ENCODE measurements around the gene B3GNT2.

- TF ChIP-seq CTCF (conservative IDR thresholded peaks at IDR 0.05; ENCODE audit: low read depth in 2 of 2) = no peak
- TF ChIP-seq EZH2 (IDR thresholded peaks at IDR 0.05; ENCODE audit: low read depth, unreplicated experiment) = no peak
- TF ChIP-seq POLR2AphosphoS5 (IDR thresholded peaks at IDR 0.05; ENCODE audit: low read depth) = no peak
- TF ChIP-seq REST (IDR thresholded peaks at IDR 0.05; ENCODE audit: unreplicated experiment) = no peak
- no peak for TF ChIP-seq CREB1 (CRISPR knock-in tag; IDR thresholded peaks at IDR 0.05; ENCODE audit: low read depth)
- TF ChIP-seq ETS1 (IDR thresholded peaks at IDR 0.05) = no peak
- no peak for TF ChIP-seq EZH2phosphoT487 (IDR thresholded peaks at IDR 0.05; ENCODE audit: unreplicated experiment)
- no peak for TF ChIP-seq JUNB (IDR thresholded peaks at IDR 0.05; ENCODE audit: unreplicated experiment)
Observed at GRCh38 chr2:62216616-62217015, 20.7 kb downstream of the B3GNT2 start.
